ENCODE measurements around the gene IQGAP3.

Gene IQGAP3

GRCh38 chr1:156534424-156535060 lies 37.8 kb downstream of the IQGAP3 start:
- DNase-seq: no peak

- no peak for DNase-seq
Observed at GRCh38 chr1:156533568-156534220, 38.7 kb downstream of the IQGAP3 start.

- no peak for DNase-seq
Observed at GRCh38 chr1:156532374-156532773, 40.0 kb downstream of the IQGAP3 start.

GRCh38 chr1:156530006-156530405 lies 42.4 kb downstream of the IQGAP3 start:
- no peak for DNase-seq

GRCh38 chr1:156528875-156529425 lies 43.4 kb downstream of the IQGAP3 start:
- no peak for DNase-seq

- no peak for DNase-seq
Observed at GRCh38 chr1:156528231-156528630, 44.1 kb downstream of the IQGAP3 start.

GRCh38 chr1:156527584-156527983 lies 44.8 kb downstream of the IQGAP3 start:
- no peak for DNase-seq

- no peak for DNase-seq
Observed at GRCh38 chr1:156525856-156526489, 46.4 kb downstream of the IQGAP3 start.

- DNase-seq: no peak
Observed at GRCh38 chr1:156525071-156525501, 47.3 kb downstream of the IQGAP3 start.

- no peak for DNase-seq
Observed at GRCh38 chr1:156524481-156524869, 47.9 kb downstream of the IQGAP3 start.

GRCh38 chr1:156523801-156524480 lies 48.4 kb downstream of the IQGAP3 start:
- DNase-seq: no peak

GRCh38 chr1:156522443-156522970 lies 49.9 kb downstream of the IQGAP3 start:
- DNase-seq: no peak

- no peak for DNase-seq
Observed at GRCh38 chr1:156517748-156518147, 54.6 kb downstream of the IQGAP3 start.

- DNase-seq: no peak
Observed at GRCh38 chr1:156516821-156517220, 55.5 kb downstream of the IQGAP3 start.

- no peak for DNase-seq
Observed at GRCh38 chr1:156515956-156516355, 56.4 kb downstream of the IQGAP3 start.

GRCh38 chr1:156513185-156513584 lies 59.2 kb downstream of the IQGAP3 start:
- DNase-seq: no peak

- no peak for DNase-seq
Observed at GRCh38 chr1:156511644-156512043, 60.7 kb downstream of the IQGAP3 start.

GRCh38 chr1:156510709-156511108 lies 61.7 kb downstream of the IQGAP3 start:
- no peak for DNase-seq

- no peak for DNase-seq
Observed at GRCh38 chr1:156509424-156510034, 62.8 kb downstream of the IQGAP3 start.

GRCh38 chr1:156508955-156509234 lies 63.5 kb downstream of the IQGAP3 start:
- DNase-seq: no peak

GRCh38 chr1:156508205-156508954 lies 64.0 kb downstream of the IQGAP3 start:
- DNase-seq: no peak

GRCh38 chr1:156506450-156506849 lies 65.9 kb downstream of the IQGAP3 start:
- no peak for DNase-seq

All from islet precursor cell (in vitro differentiated cells).